GM19467 (cell line): ENCODE results near the gene ASCL2.

Experiments used
- ATAC-seq: cut with Tn5 transposase; IDR thresholded peaks from one replicate; pipeline ENCODE4 v1.9.1; 2021; ENCODE audit warnings: mild to moderate bottlenecking, moderate library complexity; ENCODE audit not compliant: unreplicated experiment

ASCL2 gene

DNA sequence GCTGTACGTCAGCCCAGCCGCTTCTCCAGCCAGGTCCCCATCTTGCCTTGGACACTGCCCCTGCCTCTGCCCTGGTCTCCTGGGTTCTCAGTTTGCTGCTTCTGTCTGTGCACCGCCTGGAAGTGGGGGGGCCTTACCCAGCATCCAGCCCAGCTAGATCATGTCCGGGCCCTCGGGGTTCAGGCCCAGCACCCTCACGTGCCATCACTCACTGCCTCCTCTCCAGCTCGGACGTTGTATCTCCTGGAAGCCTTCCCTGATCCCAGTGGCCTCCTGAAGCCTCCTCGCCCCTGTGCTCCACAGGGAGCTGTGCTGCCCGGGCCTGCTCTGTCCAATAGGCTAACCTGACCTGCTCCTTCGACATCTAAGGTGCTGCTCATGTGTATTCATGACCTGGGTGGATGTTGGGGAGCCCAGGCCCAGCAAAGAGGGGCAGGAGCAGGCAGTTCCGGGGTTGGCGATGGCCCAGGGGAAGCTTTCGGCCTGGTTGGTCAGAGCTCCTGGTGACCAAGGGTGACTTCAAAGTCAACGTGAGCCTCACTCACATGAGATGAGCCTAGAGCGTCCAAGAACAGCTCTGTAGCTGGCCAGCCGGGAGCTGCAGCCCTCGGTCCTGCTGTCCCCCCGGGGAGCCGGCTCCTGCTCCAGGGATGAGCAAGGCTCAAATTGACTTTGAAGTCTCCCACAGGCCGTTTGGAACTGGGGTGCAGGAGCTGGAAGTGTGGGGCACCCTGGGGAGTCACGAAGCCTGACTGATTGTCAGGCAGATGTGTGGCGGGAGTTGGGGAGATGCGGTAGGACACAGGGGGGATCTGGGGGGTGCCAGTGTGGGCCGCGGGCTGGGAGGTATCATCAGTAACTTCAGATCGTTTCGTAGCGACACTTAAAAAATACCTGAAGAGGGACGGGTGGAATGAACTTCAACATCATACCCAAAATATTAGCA is 5.2 kb upstream of the ASCL2 start:
- ATAC-seq: no peak

DNA sequence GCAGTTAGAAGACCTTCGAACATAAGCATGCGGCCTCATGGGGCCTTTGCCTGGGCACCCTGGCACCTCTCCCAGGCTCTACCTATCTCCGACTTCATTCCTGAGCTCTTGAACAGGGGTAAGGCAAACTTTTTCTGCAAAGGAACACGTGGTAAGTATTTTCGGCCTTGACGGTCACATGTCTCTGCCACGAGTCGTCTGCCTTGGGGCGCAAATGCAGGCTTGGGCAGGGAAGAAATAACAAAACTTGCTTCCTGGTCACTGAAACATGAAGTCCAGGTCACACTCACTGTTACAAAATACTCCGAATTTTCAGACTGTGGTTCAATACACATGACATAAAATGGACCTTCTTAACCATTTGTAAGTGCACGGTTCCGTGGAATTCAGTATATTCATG is 3.4 kb upstream of the ASCL2 start:
- no peak for ATAC-seq

DNA sequence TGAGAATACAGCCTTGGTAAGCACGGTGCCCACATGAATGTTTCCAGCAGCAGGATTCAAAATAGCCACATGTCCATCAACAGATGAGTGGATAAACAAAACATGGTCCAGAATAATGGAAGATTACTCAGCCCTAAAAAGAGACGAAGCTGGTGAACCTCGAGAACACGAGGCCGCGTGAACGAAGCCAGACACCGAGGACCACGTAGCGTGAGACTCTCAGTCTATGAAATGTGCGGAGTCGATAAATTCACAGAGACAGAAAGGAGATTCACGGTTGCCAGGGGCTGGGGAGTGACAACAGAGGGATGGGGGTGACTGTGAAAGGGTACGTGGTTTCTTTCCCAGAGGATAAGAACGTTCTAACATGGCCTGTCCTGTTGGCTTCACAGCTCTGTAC is 2.9 kb upstream of the ASCL2 start:
- ATAC-seq: no peak

DNA sequence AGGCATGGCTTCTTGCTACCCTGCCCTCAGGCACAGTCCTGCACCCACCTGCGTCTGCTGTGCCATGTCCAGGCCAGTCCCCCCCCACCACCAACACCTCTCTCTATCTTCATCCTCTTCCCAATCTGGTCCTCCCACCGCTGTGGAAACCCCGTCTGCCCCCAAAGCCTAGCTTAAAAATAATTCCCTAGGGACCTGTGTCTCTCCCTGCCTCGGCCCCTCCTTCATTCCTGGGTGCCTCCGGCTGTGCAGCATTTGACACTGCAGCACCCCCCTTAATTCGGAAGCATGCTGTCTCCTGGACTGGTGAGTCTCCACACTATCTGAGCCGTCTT is 2.5 kb upstream of the ASCL2 start:
- no peak for ATAC-seq

DNA sequence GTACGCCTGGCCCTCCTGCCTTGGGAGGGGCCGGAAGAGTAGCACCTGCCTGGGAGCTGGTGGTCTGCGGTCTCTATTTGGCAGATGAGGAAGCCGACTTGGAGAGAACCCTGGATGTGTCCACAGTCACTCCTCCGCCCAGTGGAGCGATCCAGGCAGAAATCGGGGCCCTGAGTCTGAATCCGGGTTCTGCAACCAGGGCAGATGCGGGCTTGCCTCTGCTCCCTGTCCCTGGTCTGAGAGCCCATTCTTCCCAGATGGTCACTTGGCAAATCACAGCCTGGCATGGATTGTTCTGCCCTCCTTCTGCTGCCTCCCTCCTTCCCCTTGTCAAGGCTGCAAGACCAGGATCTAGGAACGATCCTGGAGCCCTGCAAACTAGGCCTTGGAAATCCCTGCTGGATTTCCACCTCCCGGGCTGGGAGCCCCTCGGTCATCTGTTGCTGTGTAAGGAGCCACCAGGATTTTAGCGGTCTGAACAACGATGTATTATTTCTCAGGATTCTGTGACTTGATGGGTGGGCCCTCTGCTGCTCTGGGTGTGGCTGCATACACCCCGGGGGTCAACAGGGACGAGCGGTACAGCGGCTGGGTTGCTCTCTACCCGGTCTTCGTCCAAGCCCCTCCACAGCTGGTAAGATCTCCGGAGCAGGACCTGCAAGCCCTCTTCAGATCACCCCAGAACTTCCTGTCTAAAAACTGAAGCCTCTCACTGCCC is 2.0 kb upstream of the ASCL2 start:
- ATAC-seq: no peak

DNA sequence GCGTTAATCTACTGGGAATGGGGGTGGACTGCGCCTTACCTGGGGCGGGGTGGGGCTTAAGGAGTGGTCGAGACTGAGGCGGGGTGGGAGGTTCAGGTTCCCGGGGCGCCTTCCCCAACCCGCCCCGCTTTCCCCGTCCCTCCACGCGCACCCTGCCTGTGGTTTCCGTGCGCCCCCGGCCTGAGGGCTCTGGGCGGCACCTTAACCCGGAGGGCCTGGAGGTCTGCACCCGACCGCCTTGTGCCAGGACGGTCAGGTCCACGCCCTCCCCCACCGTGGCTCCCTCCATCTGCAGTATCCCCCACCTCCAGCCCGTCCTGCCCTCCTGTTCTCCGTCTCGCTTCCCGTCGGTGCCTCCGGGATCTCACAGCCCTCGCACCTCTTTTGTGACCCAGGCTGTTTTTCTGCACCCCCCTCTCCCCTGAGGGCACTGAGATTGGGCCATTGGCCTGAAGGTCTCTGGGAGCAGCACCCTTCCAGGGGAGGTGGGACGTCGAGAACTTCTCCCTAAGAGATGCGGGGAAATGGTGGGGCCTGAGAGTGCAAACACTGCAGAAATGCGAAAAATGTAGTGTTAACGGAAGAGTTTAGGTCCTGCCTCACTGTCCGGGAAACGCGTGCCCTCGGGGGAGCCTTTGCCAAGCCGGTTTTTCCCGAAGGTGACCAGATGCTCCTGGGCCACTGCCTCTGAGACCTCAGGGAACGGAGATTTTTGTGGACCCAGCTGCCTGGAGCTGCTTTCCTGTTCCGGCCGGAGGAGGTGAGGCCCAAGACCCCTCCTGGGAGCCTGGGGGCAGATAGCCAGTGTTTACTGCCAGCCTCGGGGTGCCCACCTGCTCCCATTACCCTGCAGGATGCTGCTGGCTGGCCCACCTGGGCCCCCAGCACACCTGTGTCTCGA is 1.2 kb upstream of the ASCL2 start:
- no peak for ATAC-seq

DNA sequence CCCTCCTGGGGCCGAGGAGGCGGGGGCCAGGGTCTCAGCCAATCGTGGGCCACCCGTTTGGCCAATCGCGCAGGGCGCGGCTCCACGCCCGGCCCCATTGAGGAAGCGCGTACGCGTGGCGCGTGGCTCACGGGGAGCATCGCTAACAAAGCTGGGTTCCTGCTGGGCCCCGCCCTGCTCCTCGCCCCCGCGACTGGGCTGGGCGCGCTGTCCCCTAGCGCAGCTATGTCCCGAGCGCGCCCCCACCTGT is 614 bp upstream of the ASCL2 start:
- no peak for ATAC-seq

DNA sequence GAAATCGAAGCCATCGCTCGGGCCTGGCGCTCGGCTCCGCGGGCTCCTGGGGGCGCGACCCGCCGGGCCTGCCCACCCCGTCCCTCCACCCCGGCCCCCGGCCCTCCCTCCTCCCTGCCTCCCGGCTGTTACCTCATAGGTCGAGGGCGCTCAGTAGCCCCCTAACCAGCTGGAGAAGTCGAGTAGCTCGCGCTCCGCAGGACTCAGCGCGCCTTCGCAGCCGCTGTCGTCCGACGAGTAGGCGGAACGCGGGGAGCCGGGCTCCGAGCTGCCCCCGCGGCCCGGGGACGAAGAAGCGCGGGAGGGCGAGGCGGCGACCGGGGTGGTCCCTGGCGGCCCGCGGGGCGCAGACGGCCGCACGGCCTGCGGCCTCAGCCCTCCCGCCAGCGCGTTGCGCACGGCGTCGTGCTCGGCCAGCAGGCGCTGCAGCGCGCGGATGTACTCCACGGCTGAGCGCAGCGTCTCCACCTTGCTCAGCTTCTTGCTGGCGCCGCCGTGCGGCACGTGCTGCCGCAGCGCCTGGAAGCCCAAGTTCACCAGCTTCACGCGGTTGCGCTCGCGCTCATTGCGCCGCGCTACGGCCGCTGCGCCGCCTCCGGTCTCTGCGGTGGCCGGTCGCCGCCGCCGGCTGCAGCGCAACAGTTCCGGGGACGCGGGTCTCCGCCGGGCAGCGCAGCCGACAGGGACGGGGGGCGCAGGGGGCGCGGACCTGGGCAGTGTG is 627 bp downstream of the ASCL2 start:
- no peak for ATAC-seq

DNA sequence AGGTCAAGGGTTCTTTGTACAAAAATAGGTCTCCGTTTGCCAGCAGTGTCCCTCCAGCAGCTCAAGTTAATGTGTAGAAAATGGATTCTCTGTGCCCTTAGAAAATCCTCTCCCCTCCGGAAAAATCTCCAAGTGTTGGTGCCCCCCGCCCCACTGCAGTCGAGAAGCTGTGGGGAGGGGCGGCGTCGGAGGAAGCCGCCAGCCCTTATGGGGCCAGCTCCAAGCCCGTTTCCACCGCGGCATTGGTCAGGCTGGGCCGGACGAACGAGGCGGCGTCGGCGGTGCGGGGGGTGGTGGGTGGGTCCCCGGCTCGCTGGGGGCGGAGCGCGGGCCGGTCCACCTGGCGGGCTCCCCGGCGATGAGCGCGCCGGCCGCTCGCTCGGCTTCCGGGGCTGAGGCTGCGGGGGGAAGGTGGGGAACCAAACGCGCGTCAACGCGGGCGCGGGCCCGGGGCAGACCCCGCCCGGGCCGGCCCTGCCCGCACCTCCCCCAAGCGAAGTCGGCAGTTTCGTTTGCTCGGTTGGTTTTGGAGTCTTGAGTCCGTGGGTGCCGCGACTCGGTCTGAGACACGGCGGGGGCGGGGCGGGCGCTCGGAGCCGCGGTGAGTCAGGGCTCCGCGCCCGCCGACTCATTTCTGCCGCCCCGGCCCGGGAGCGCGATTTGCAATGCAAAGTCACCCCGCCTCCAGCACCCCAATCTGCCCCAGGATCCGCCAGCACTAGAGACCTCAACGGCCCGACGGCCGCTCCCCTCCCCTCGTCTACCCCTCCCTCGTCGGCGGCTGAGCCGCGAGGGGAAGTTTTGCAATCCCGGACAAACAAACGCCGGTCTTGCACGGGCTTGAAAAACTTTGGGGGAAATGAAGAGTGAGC is 1.4 kb downstream of the ASCL2 start:
- ATAC-seq: no peak

DNA sequence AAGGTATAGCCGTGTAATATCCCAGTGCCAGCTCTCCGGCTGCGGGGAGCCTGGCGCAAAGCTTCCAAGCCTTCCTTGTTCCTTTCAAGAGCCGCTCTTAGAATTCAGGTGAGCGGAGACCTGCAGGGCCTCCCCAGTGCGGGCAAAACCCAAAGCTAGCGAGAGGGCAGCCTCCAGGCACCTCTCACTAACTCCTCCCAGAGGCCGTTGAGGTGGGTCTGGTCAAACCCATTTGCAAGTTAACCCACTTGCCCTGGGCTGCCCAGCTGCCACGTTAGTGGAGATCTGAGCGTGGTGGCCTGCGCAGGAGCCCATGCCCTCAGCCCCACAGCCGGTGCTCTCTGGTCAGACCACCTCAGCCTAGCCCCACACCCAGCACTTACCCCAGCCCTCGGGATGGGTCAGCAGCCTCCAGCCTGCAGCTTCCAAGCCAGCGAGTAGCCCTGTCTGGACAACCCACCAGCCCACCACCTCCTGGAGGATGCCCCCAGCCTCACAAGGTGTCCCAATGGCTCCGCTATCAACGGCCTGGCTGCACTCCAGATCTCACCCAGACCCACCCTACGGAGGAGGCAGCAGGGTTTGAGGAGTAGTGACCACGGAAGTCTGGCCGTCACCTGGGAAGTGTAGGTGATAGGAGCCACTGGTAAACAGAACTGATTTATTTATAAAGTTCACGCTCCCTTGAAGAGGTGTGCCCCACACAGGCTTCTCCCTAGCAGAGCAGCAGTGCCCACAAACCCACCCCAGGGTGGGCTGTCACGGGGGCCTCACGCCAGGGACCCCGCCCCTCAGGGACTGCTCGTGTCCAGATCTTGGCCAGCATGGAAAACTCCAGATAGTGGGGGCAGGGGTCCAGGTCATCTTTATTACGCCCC is 2.3 kb downstream of the ASCL2 start:
- no peak for ATAC-seq

DNA sequence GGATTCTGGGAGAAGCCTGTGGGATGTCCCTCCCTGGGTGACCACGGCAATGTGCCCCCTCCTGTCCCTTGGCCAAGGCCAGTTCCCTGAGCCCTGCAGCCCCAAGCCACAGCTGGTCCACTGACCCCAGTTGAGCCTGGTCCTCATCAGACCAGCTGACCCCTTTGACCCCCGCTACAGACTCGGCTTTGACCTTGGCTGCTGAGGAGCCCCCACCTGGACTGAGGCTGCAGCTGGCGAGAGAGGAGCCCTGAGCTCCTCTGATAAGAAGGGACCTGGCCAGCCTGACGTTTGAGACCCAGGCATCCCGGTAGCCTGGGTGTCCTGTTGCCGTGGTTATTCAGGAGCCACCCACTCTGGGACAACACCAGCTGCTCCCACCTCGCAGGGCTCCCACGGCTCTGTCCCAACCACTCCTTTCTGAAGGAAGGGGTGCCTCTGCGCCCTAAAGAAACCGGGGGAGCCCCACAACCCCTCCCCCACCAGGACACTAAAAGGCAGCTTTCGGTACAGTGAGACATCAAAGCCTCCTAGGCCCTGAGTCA is 3.0 kb downstream of the ASCL2 start:
- no peak for ATAC-seq

DNA sequence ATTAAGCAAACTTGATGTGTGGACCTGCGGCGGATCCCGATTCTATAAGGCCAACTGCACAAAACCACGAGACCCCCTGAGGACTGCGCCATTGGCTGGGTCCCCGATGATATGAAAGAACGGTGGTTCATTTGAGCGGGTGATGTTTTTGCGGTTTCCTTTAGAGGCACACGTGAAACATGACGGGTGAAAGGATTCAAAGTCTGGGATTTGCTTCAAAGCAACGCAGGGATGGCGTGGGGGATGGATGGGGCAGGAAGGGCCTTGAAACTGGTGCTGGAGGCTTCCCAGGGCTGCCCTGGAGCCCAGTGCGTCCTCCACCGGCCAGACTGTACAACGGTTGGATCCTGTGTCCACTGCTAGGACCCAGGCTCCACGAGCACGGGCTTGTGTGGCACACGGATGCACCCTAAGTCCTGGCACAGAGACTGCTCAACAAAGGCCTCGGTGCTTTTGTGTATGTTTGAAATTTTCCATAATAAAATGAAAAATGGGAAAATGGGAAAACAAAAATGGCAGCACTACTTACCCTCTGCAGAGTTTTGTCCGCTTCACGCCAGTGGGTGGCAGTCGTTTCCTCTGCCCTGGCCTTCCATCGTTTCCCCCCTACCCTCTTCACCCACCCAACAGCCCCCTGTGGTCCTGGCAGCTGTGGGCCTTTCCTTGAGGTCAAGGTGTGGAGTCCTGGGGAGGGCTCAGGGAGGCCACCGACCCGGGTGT is 3.6 kb downstream of the ASCL2 start:
- no peak for ATAC-seq

DNA sequence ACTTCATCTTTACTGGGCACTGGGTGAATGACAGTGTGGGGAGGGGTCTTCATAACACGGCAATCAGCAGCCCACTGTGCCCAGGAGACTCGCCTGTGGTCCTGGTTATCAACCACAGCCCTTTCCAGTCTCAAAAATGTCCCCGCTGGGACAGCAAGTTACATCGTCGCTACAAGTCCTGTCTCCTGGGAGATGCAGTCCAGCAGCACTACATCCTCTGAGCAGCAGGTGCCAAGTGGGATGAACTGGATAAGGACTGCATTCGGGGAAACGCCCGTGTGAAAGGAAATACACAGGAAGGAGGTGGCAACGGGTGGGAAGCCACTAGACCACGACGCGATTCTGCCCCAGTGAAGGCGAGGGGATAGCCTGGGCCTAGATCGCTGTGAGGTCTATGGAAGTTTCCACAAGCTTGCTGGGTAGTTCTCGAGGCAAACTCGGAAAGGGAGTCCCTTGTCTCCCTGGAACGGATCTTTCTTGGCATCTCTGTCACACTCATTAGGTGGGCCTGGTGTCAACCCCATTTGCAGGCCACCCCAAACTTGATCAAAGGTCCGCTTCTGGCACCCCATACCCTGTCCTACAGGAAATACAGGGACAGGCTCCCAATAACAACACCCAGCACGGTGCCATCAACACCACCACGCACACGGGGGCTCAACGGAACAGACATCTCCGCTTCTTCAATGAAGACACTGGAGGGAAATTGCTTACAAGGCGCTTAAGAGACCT is 4.4 kb downstream of the ASCL2 start:
- ATAC-seq: no peak

DNA sequence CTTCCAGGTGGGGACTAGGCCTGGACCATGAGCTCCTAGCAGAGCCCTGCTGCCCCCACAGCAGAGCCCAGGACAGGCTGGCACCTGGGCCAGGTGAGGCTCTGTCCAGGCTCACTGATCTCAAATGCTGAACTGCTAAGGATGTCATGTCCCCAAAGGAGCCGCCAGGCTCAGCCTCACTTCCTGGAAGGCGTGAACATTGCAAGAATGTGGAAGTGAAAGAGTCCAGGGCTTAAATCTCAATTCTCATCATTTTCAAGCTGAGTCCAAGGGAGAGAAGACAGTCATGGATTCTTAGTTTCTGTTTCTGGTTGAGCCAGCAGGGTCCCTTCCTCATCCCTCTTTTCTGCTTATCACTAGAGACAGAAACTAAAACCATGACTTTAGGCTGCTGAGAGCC is 5.0 kb downstream of the ASCL2 start:
- no peak for ATAC-seq

DNA sequence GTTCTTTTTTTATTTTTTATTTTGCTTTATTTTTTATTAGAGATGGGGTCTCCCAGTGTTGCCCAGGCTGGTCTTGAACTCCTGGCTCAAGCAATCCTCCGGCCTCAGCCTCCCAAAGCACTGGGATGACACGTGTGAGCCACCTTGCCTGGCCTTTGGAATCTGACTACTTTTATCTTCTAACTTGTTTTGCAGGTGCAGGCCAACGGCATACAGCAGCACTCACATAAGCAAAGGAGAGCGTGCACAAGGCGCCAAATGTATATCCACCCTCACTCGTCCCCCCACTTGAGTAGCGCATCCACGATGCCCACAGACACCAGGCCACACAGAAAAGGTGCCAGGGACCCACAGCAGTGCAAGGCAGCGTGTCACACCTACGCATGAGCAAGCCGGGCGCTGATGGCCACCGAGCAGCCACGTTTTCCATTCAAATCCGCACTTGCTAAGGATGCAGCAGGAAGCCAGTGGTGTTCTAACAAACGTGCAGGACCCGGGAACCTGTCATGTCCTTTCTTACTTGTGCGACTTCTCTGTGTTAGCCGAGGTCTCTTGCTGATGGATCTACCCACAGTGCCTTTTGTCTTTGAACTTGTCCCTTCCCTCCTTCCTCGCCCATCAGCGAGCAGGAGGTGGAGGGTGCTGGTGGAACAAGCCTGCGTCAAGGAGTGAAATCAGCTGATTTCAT is 5.9 kb downstream of the ASCL2 start:
- ATAC-seq: no peak

DNA sequence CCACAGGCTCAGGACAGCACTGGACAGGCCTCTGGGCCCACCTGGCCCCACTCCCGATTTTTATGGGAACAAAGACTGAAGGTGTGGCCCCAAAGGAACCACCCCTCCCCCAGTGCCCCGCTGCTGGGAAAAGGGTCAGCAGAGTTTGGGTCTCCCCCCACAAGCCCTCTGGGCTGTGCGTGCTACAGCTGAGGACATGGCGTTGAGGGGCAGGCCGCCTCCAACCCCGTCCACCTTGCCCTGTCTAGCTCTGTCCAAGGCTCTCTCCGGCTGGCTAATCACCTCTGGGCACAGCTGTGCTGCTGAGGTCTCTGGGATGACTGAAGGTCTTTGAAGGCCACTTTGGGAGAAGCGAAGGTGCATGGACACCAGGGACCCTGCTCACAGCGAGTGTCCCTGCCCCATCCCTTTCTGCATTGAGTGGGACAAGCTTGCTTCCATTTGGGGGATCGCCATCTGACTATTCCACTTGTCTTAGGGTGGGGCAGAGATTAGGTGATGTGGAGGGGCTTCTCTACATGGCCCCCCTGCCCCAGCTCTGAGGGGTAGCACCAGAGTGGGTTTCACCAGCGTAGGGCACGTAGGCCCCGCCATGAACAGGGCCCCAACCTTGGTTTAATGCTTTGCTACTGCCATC is 6.5 kb downstream of the ASCL2 start:
- ATAC-seq: no peak
